ENCODE measurements around the gene MELK. TPM values are rescaled to one million over a fixed set of nuclear protein-coding genes. Genes with fewer than 3 reads are reported as not detected.

Gene MELK
- total RNA-seq, 2 experiments from 2014 or later = 47.9 to 58.7 TPM

DNA sequence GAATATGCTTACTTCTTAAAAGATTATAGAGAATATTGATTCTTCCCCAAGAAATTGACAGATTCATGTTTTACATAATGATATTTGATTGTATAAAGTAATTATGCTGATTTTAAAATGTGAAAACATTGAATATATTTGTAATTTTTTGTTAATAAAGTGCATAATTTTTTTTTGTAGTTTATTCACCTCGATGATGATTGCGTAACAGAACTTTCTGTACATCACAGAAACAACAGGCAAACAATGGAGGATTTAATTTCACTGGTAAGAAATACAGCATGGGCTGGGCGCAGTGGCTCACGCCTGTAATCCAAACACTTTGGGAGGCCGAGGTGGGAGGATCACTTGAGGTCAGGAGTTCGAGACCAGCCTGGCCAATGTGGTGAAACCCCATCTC lies 70.1 kb downstream of the MELK start:
- Histone ChIP-seq H3K4me1 (ENCODE audit: insufficient read depth, low read length, poor library complexity, severe bottlenecking) (peaks cover 38% of the 10 kb centered on the region), H3K9me2 (ENCODE audit: insufficient read depth, low read length) (no peaks in the 10 kb centered on the region), H3K27ac (ENCODE audit: low read depth, low read length, poor library complexity, severe bottlenecking) (no peak overlapping the region), H3K79me2 (ENCODE audit: insufficient read depth, low read depth, low read length) (no peaks in the 10 kb centered on the region; the same call in 1 of the 2 replicates), H3K4me3 (ENCODE audit: low read depth, low read length, poor library complexity, severe bottlenecking) (no peak overlapping the region), H3K4me2 (ENCODE audit: low read length) (no peak overlapping the region), H3K36me3 (ENCODE audit: insufficient read depth, low read length) (peaks cover 84% of the 10 kb centered on the region), H4K20me1 (ENCODE audit: insufficient read depth, low read length) (peaks cover 9% of the 10 kb centered on the region; the same call in 1 of the 2 replicates), H3K9me3 (ENCODE audit: low read length) (no peaks in the 10 kb centered on the region), H2AFZ (ENCODE audit: low read length) (no peak overlapping the region)
- TF ChIP-seq, protein P1, sequence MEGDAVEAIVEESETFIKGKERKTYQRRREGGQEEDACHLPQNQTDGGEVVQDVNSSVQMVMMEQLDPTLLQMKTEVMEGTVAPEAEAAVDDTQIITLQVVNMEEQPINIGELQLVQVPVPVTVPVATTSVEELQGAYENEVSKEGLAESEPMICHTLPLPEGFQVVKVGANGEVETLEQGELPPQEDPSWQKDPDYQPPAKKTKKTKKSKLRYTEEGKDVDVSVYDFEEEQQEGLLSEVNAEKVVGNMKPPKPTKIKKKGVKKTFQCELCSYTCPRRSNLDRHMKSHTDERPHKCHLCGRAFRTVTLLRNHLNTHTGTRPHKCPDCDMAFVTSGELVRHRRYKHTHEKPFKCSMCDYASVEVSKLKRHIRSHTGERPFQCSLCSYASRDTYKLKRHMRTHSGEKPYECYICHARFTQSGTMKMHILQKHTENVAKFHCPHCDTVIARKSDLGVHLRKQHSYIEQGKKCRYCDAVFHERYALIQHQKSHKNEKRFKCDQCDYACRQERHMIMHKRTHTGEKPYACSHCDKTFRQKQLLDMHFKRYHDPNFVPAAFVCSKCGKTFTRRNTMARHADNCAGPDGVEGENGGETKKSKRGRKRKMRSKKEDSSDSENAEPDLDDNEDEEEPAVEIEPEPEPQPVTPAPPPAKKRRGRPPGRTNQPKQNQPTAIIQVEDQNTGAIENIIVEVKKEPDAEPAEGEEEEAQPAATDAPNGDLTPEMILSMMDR (conservative IDR thresholded peaks at IDR 0.05; ENCODE audit: low read length) = no peak
- no peak for TF ChIP-seq EZH2phosphoT487 (IDR thresholded peaks at IDR 0.05; ENCODE audit: borderline replicate concordance, low read depth, low read length)
- intact Hi-C loops (cut with micrococcal nuclease; ENCODE audit: unreplicated experiment) = no loop called here
- no TSS peak for BruUV-seq (replicated peaks)
- DNase-seq (ENCODE audit: low spot score) = no peak
- POLR2A ChIA-PET = no interaction called here
- CTCF ChIA-PET (ENCODE audit: unreplicated experiment) = no interaction called here

DNA sequence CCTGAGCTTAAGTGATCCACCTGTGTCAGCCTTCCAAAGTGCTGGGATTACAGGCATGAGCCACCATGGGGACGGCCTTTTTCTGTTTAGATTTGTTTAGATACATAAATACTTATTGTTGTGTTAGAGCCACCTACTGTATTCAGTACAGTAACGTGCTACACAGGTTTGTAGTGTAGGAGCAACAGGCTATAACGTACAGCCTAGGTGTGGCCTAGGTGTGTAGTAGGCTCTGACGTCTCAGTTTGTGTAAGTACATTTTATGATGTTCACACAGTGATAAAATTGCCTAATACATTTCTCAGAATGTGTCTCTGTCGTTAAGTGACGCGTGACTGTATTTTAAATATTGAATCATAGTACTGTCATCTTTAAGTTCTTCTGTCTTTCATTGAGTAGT lies 84.1 kb downstream of the MELK start:
- no peaks in the 10 kb centered on the region for H3K9me2 ChIP-seq (ENCODE audit: insufficient read depth, low read length)
- H3K4me2 ChIP-seq (ENCODE audit: low read length) = no peak overlapping the region
- no peak overlapping the region for H3K27ac ChIP-seq (ENCODE audit: low read depth, low read length, poor library complexity, severe bottlenecking)
- BruUV-seq (replicated peaks) = no TSS peak
- TF ChIP-seq, protein P1 (conservative IDR thresholded peaks at IDR 0.05; ENCODE audit: low read length) = no peak
- TF ChIP-seq EZH2phosphoT487 (IDR thresholded peaks at IDR 0.05; ENCODE audit: borderline replicate concordance, low read depth, low read length) = no peak
- no peaks in the 10 kb centered on the region for H3K9me3 ChIP-seq (ENCODE audit: low read length)
- H4K20me1 ChIP-seq (ENCODE audit: insufficient read depth, low read length) = no peaks in the 10 kb centered on the region
- DNase-seq (ENCODE audit: low spot score) = no peak
- H3K4me1 ChIP-seq (ENCODE audit: insufficient read depth, low read length, poor library complexity, severe bottlenecking) = peaks cover 7% of the 10 kb centered on the region
- peaks cover 78% of the 10 kb centered on the region for H3K36me3 ChIP-seq (ENCODE audit: insufficient read depth, low read length)
- ChIA-PET CTCF (ENCODE audit: unreplicated experiment) (no interaction called here), POLR2A (no interaction called here)
- H3K4me3 ChIP-seq (ENCODE audit: low read depth, low read length, poor library complexity, severe bottlenecking) = no peak overlapping the region
- intact Hi-C loops (cut with micrococcal nuclease; ENCODE audit: unreplicated experiment) = no loop called here
- no peak overlapping the region for H2AFZ ChIP-seq (ENCODE audit: low read length)
- no peaks in the 10 kb centered on the region for H3K79me2 ChIP-seq (ENCODE audit: insufficient read depth, low read depth, low read length)

GRCh38 chr9:36659500-36659899 lies 86.8 kb downstream of the MELK start:
- no peak overlapping the region for H3K4me3 ChIP-seq (ENCODE audit: low read depth, low read length, poor library complexity, severe bottlenecking)
- ChIA-PET CTCF (ENCODE audit: unreplicated experiment) (no interaction called here), POLR2A (interaction anchor here (0.6 to 1.3 kb wide), 5 partner anchors 9 to 97 kb away, joined by 3 to 4 read pairs (median 3); no protein-coding TSS in a partner anchor)
- H3K27ac ChIP-seq (ENCODE audit: low read depth, low read length, poor library complexity, severe bottlenecking) = no peak overlapping the region
- no peak overlapping the region for H3K4me2 ChIP-seq (ENCODE audit: low read length)
- peaks cover 7% of the 10 kb centered on the region for H3K4me1 ChIP-seq (ENCODE audit: insufficient read depth, low read length, poor library complexity, severe bottlenecking)
- H4K20me1 ChIP-seq (ENCODE audit: insufficient read depth, low read length) = no peaks in the 10 kb centered on the region
- H3K9me3 ChIP-seq (ENCODE audit: low read length) = no peaks in the 10 kb centered on the region
- BruUV-seq (replicated peaks) = no TSS peak
- DNase-seq (ENCODE audit: low spot score) = peak; percentile 33
- intact Hi-C loops (cut with micrococcal nuclease; ENCODE audit: unreplicated experiment) = no loop called here
- TF ChIP-seq, protein P1 (conservative IDR thresholded peaks at IDR 0.05; ENCODE audit: low read length) = no peak
- no peak for TF ChIP-seq EZH2phosphoT487 (IDR thresholded peaks at IDR 0.05; ENCODE audit: borderline replicate concordance, low read depth, low read length)
- H3K79me2 ChIP-seq (ENCODE audit: insufficient read depth, low read depth, low read length) = no peaks in the 10 kb centered on the region
- peaks cover 70% of the 10 kb centered on the region for H3K36me3 ChIP-seq (ENCODE audit: insufficient read depth, low read length)
- no peak overlapping the region for H2AFZ ChIP-seq (ENCODE audit: low read length)
- H3K9me2 ChIP-seq (ENCODE audit: insufficient read depth, low read length) = no peaks in the 10 kb centered on the region

All from OCI-LY7 (cell line).